Progenitor cell of endocrine pancreas (in vitro differentiated cells): ENCODE results near the gene POU2AF1. TPM values are rescaled to one million over a fixed set of nuclear protein-coding genes. Genes with fewer than 3 reads are reported as not detected.
"Not testable (repeated sequence)": the region's sequence is repeated elsewhere in the genome, so short reads cannot be mapped to it uniquely, and the experiment has no call there.

Experiments used
- DNase-seq: peaks from one replicate; pipeline ENCODE4 v3.0.0; 2021; ENCODE audit warnings: low spot score; ENCODE audit not compliant: unreplicated experiment
- H3K27ac Mint-ChIP-seq: 2 replicates; pipeline ENCODE4 v1.8.0; 2021; ENCODE audit warnings: mild to moderate bottlenecking, moderate library complexity, mixed read lengths
- H3K27me3 Mint-ChIP-seq: 2 replicates; pipeline ENCODE4 v1.8.0; 2021; ENCODE audit warnings: mixed read lengths
- H3K36me3 Mint-ChIP-seq: 2 replicates; pipeline ENCODE4 v1.8.0; 2022; ENCODE audit warnings: mixed read lengths; ENCODE audit not compliant: insufficient read depth
- H3K4me1 Mint-ChIP-seq: 2 replicates; pipeline ENCODE4 v1.8.0; 2021; ENCODE audit warnings: low read depth, mixed read lengths
- H3K4me3 Mint-ChIP-seq: 2 replicates; pipeline ENCODE4 v1.8.0; 2021; ENCODE audit warnings: low read depth, mild to moderate bottlenecking, moderate library complexity, mixed read lengths
- H3K9me3 Mint-ChIP-seq: 2 replicates; pipeline ENCODE4 v1.8.0; 2021; ENCODE audit warnings: low read depth, mixed read lengths
- CTCF ChIP-seq: fragments of 200-600 bp; sonication (generic); IDR thresholded peaks from one replicate; pipeline ENCODE4 v1.5.0; 2021; ENCODE audit warnings: antibody characterized with exemption, mild to moderate bottlenecking; ENCODE audit not compliant: unreplicated experiment
- total RNA-seq: library from RNA; stranded (reverse); gene quantifications from 2 replicates; pipeline ENCODE4 v1.2.1, GENCODE V29; 2021

POU2AF1 gene
- total RNA-seq, 1 donor from 2014 or later: 0.43 TPM

DNA sequence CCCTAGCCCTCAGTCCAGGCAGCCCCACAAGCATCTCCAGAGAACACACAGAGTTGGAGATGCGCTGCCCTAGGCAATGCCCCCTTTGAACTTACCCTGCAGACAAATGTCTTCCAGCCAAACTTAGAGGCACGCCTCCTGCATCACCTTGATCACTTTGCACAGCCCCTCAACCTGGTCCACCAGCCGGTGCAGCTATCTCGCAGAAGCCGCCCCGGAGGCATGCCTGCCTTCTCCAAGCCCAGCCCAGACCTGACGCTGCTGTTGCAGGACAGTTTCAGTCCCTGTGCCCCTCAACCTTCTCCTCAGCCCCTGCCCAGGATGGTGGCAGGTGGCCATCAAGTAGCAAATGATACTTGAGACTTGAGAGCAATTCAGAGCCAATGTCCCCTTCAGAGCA is 16.7 kb upstream of the POU2AF1 start:
- Mint-ChIP-seq H3K27me3 (peaks cover 4% of the 10 kb centered on the region), H3K36me3 (no peaks in the 10 kb centered on the region), H3K4me3 (no peak overlapping the region), H3K27ac (no peak overlapping the region), H3K4me1 (peaks cover 3% of the 10 kb centered on the region), H3K9me3 (no peaks in the 10 kb centered on the region)
- TF ChIP-seq CTCF: no peak
- DNase-seq: no peak

- H3K4me1 Mint-ChIP-seq: peaks cover 3% of the 10 kb centered on the region
- peak overlapping the region; percentile 63 for H3K27ac Mint-ChIP-seq
- peaks cover 4% of the 10 kb centered on the region for H3K27me3 Mint-ChIP-seq
- no peaks in the 10 kb centered on the region for H3K9me3 Mint-ChIP-seq
- no peak for DNase-seq
- no peaks in the 10 kb centered on the region for H3K36me3 Mint-ChIP-seq
- no peak for TF ChIP-seq CTCF
- no peak overlapping the region for H3K4me3 Mint-ChIP-seq
These were observed 16.0 kb upstream of the POU2AF1 start for GRCh38 chr11:111395081-111395480.

GRCh38 chr11:111394147-111394546 is 15.1 kb upstream of the POU2AF1 start:
- H3K9me3 Mint-ChIP-seq, H3K4me1 Mint-ChIP-seq, H3K27ac Mint-ChIP-seq, H3K27me3 Mint-ChIP-seq, DNase-seq, H3K4me3 Mint-ChIP-seq, H3K36me3 Mint-ChIP-seq: not testable (repeated sequence)

GRCh38 chr11:111393585-111393984 is 14.5 kb upstream of the POU2AF1 start:
- Mint-ChIP-seq H3K27me3 (peaks cover 4% of the 10 kb centered on the region), H3K4me3 (no peak overlapping the region), H3K36me3 (no peaks in the 10 kb centered on the region), H3K9me3 (no peaks in the 10 kb centered on the region), H3K27ac (no peak overlapping the region), H3K4me1 (peaks cover 3% of the 10 kb centered on the region)
- TF ChIP-seq CTCF: no peak
- no peak for DNase-seq

DNA sequence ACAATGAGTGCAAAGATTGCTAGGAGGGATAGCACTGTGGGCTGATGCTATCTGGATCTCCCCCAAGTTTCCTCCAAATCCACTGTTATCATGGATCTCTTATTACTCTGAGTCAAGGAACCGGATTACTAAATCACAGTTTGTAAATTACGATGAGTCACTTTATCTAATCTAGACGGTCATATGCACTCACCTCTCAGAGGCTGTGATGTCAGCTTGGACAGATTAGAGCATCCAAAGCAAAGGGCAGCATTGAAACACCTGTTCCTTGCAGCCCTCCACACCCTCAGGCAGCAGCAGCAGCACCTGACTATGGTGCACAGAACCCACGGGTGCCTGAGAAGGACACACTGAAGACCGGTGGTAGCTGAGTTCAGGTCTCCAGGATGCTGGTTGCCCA is 14.0 kb upstream of the POU2AF1 start:
- Mint-ChIP-seq H3K9me3 (no peaks in the 10 kb centered on the region), H3K27me3 (peaks cover 4% of the 10 kb centered on the region), H3K4me1 (peaks cover 3% of the 10 kb centered on the region), H3K4me3 (no peak overlapping the region), H3K27ac (no peak overlapping the region), H3K36me3 (no peaks in the 10 kb centered on the region)
- TF ChIP-seq CTCF: no peak
- no peak for DNase-seq

GRCh38 chr11:111392552-111392951 is 13.5 kb upstream of the POU2AF1 start:
- H3K9me3 Mint-ChIP-seq: no peaks in the 10 kb centered on the region
- no peak overlapping the region for H3K27ac Mint-ChIP-seq
- no peak overlapping the region for H3K4me3 Mint-ChIP-seq
- DNase-seq: no peak
- H3K4me1 Mint-ChIP-seq: peaks cover 3% of the 10 kb centered on the region
- no peak for TF ChIP-seq CTCF
- peaks cover 4% of the 10 kb centered on the region for H3K27me3 Mint-ChIP-seq
- no peaks in the 10 kb centered on the region for H3K36me3 Mint-ChIP-seq
